OCI-LY7 (cell line): ENCODE measurements around the gene RIPK4. TPM values are rescaled to one million over a fixed set of nuclear protein-coding genes. Genes with fewer than 3 reads are reported as not detected.
"Not testable (repeated sequence)": the region's sequence is repeated elsewhere in the genome, so short reads cannot be mapped to it uniquely, and the experiment has no call there.

Experiments
- BruUV-seq: library from RNA; stranded (reverse); fragments of 400-500 nt; replicated peaks from 2 replicates; lab custom pipeline; 2021; lab: Mats Ljungman, UMichigan
- CTCF ChIA-PET: fragments of 300-600 bp; sonication (Branson Sonifier 250); formaldehyde crosslinking; loops from one replicate; lab custom pipeline; 2022; ENCODE audit warnings: antibody characterized with exemption; ENCODE audit not compliant: unreplicated experiment; lab: Charles Lee
- POLR2A ChIA-PET: fragments of 300-600 bp; sonication (Branson Sonifier 250); formaldehyde crosslinking; loops from one replicate; lab custom pipeline; 2022; ENCODE audit warnings: antibody characterized with exemption; lab: Charles Lee
- DNase-seq: peaks from one replicate; pipeline ENCODE4 v3.0.0-alpha.2; 2015; ENCODE audit warnings: low spot score
- H2AFZ ChIP-seq: fragments of 200-600 bp; sonication (generic), shearing (Covaris generic); 2 replicates; pipeline ENCODE4 v1.6.1; 2014; ENCODE audit warnings: mild to moderate bottlenecking, antibody characterized with exemption, low read length, moderate library complexity
- H3K27ac ChIP-seq: fragments of 200-600 bp; sonication (generic); 2 replicates; pipeline ENCODE4 v1.5.1; 2014; ENCODE audit warnings: mixed run types, low read depth, mild to moderate bottlenecking, moderate library complexity, low read length, inconsistent platforms; ENCODE audit not compliant: poor library complexity, severe bottlenecking
- H3K36me3 ChIP-seq: fragments of 200-600 bp; sonication (generic); 2 replicates; pipeline ENCODE4 v1.6.1; 2014; ENCODE audit warnings: mild to moderate bottlenecking, antibody characterized with exemption, low read length, moderate library complexity, mixed read lengths; ENCODE audit not compliant: insufficient read depth
- H3K4me1 ChIP-seq: fragments of 200-600 bp; sonication (generic); 2 replicates; pipeline ENCODE4 v1.5.1; 2014; ENCODE audit warnings: mild to moderate bottlenecking, low read length; ENCODE audit not compliant: insufficient read depth, poor library complexity, severe bottlenecking
- H3K4me2 ChIP-seq: fragments of 200-600 bp; sonication (generic); 2 replicates; pipeline ENCODE4 v1.6.1; 2014; ENCODE audit warnings: mild to moderate bottlenecking, low read length
- H3K4me3 ChIP-seq: fragments of 200-600 bp; sonication (generic); 2 replicates; pipeline ENCODE4 v1.5.1; 2014; ENCODE audit warnings: mild to moderate bottlenecking, low read depth, low read length; ENCODE audit not compliant: poor library complexity, severe bottlenecking
- H3K79me2 ChIP-seq: fragments of 200-600 bp; sonication (generic); 2 replicates; pipeline ENCODE4 v1.6.1; 2016; ENCODE audit warnings: low read depth, mild to moderate bottlenecking, low read length, moderate library complexity, mixed read lengths; ENCODE audit not compliant: insufficient read depth
- H3K9me2 ChIP-seq: fragments of 200-600 bp; sonication (generic); 2 replicates; pipeline ENCODE4 v1.6.1; 2016; ENCODE audit warnings: mild to moderate bottlenecking, low read length, mixed read lengths; ENCODE audit not compliant: insufficient read depth
- H3K9me3 ChIP-seq: fragments of 200-600 bp; sonication (generic); 2 replicates; pipeline ENCODE4 v1.6.1; 2014; ENCODE audit warnings: mild to moderate bottlenecking, mixed run types, low read length, mixed read lengths
- H4K20me1 ChIP-seq: fragments of 200-600 bp; sonication (generic); 2 replicates; pipeline ENCODE4 v1.6.1; 2014; ENCODE audit warnings: mild to moderate bottlenecking, antibody characterized with exemption, low read length, moderate library complexity, mixed read lengths; ENCODE audit not compliant: insufficient read depth
- CTCF ChIP-seq: fragments of 200-600 bp; sonication (generic); conservative IDR thresholded peaks from 2 replicates; pipeline ENCODE4 v1.5.1; 2014; ENCODE audit warnings: mild to moderate bottlenecking, antibody characterized with exemption, low read length, moderate library complexity, mixed read lengths
- EZH2phosphoT487 ChIP-seq: fragments of 200-600 bp; sonication (generic); IDR thresholded peaks from 2 replicates; pipeline ENCODE4 v1.6.1; 2018; ENCODE audit warnings: low read depth, borderline replicate concordance, mild to moderate bottlenecking, mixed run types, antibody characterized with exemption, low read length, moderate library complexity, mixed read lengths
- intact Hi-C: fragments of 100-400 bp; cut with micrococcal nuclease; formaldehyde crosslinking; loops from one replicate; pipeline ENCODE4 v1.10.0; 2022; ENCODE audit not compliant: unreplicated experiment
- total RNA-seq, 2 experiments: library from RNA; depleted of rRNA in 1 of 2; stranded (reverse); fragments of >200 nt in 1 of 2; shearing (Covaris generic) in 1 of 2; gene quantifications; 2 replicates each; pipeline ENCODE4 v1.2.3, GENCODE V29; 2014 to 2022

Gene RIPK4
- total RNA-seq, 2 experiments from 2014 or later = 0.08 to 0.19 TPM

DNA sequence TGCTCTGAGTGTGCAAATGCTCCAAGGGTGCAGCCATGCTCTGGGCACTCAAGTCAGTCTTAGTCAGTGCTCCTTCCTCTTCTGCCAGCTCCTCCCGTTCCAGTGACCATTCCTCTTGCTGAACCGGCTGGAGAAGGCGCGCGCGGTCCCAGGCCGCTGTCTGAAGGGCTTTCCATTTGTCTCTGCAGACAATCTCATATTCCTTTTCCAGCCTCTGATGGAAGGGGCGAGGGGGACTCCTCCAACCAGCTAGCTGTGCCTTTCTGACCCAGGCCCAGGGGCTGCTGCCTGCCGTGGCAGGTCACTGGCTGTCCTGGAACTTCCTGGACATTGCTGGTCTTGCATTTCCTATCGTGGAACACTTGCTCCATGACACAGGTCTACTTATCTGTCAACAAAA lies 67.5 kb downstream of the RIPK4 start:
- CTCF ChIA-PET = no interaction called here
- no peak overlapping the region for H3K4me2 ChIP-seq

GRCh38 chr21:41698071-41698470 lies 68.8 kb downstream of the RIPK4 start:
- no TSS peak for BruUV-seq
- TF ChIP-seq EZH2phosphoT487 (no peak), CTCF (no peak)
- H3K79me2 ChIP-seq = no peaks in the 10 kb centered on the region
- intact Hi-C loops = no loop called here
- H3K4me1 ChIP-seq = no peaks in the 10 kb centered on the region
- CTCF ChIA-PET = no interaction called here
- POLR2A ChIA-PET = interaction anchor here (0.6 kb wide), 2 partner anchors 185 to 351 kb away, joined by 3 to 8 read pairs; no protein-coding TSS in a partner anchor
- H4K20me1 ChIP-seq = no peaks in the 10 kb centered on the region
- H2AFZ ChIP-seq = no peak overlapping the region
- DNase-seq = no peak
- H3K4me2 ChIP-seq = no peak overlapping the region
- no peak overlapping the region for H3K4me3 ChIP-seq
- H3K36me3 ChIP-seq = no peaks in the 10 kb centered on the region
- no peak overlapping the region for H3K27ac ChIP-seq
- no peaks in the 10 kb centered on the region for H3K9me2 ChIP-seq
- H3K9me3 ChIP-seq = no peaks in the 10 kb centered on the region

More for the DNA sequence above, 67.5 kb downstream of the RIPK4 start:
- intact Hi-C loops = no loop called here
- no TSS peak for BruUV-seq
- H3K9me2 ChIP-seq = no peaks in the 10 kb centered on the region
- no peak overlapping the region for H2AFZ ChIP-seq
- H3K79me2 ChIP-seq = no peaks in the 10 kb centered on the region
- H3K36me3 ChIP-seq = no peaks in the 10 kb centered on the region
- H3K9me3 ChIP-seq = no peaks in the 10 kb centered on the region
- DNase-seq = no peak
- POLR2A ChIA-PET = no interaction called here
- TF ChIP-seq EZH2phosphoT487 = no peak
- no peaks in the 10 kb centered on the region for H3K4me1 ChIP-seq
- no peak overlapping the region for H3K4me3 ChIP-seq
- H4K20me1 ChIP-seq = no peaks in the 10 kb centered on the region
- no peak overlapping the region for H3K27ac ChIP-seq

GRCh38 chr21:41695513-41695912 lies 71.3 kb downstream of the RIPK4 start:
- POLR2A ChIA-PET = no interaction called here
- no peaks in the 10 kb centered on the region for H3K9me2 ChIP-seq
- no peaks in the 10 kb centered on the region for H3K79me2 ChIP-seq
- H3K27ac ChIP-seq = no peak overlapping the region
- no peaks in the 10 kb centered on the region for H4K20me1 ChIP-seq
- no TSS peak for BruUV-seq
- no peak overlapping the region for H3K4me3 ChIP-seq
- no peak for TF ChIP-seq CTCF
- TF ChIP-seq EZH2phosphoT487 = no peak
- H3K4me1 ChIP-seq = no peaks in the 10 kb centered on the region
- intact Hi-C loops = no loop called here
- no peak overlapping the region for H3K4me2 ChIP-seq
- H2AFZ ChIP-seq = no peak overlapping the region
- no peaks in the 10 kb centered on the region for H3K9me3 ChIP-seq
- DNase-seq = no peak
- no peaks in the 10 kb centered on the region for H3K36me3 ChIP-seq
- CTCF ChIA-PET = no interaction called here

DNA sequence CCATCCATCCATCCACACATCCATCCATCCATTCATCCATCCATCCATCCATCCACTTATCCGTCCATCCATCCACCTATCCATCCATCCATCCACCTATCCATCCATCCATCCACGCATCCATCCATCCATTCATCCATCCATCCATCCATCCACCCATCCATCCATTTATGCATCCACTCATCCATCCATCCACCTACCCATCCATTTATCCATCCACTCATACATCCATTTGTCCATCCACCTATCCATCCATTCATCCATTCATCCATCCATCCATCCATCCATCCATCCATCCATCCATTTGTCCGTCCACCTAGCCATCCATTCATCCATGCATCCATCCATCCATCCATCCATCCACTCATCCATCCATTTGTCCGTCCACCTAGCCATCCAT lies 72.8 kb downstream of the RIPK4 start:
- H3K36me3 ChIP-seq, CTCF ChIA-PET, H3K4me1 ChIP-seq, H3K27ac ChIP-seq, DNase-seq, POLR2A ChIA-PET, H2AFZ ChIP-seq, H3K9me3 ChIP-seq, H3K79me2 ChIP-seq, H3K4me3 ChIP-seq, H4K20me1 ChIP-seq, H3K9me2 ChIP-seq, intact Hi-C loops, H3K4me2 ChIP-seq, BruUV-seq: not testable (repeated sequence)
